H1 (cell line): ENCODE data around the gene LMX1B. TPM values are rescaled to one million over a fixed set of nuclear protein-coding genes. Genes with fewer than 3 reads are reported as not detected.

Experiments used
- BRCA1 ChIP-seq: IDR thresholded peaks from 2 replicates; pipeline ENCODE4 v1.6.1; 2012; ENCODE audit warnings: low read depth, low read length, improper control_type of control experiment
- KDM1A ChIP-seq: fragments of 200-600, 300-600 bp; sonication (generic); IDR thresholded peaks from 2 replicates; pipeline ENCODE4 v1.7.1; 2016; ENCODE audit warnings: mild to moderate bottlenecking, low read length, borderline replicate concordance
- RAD21 ChIP-seq, 2 experiments: IDR thresholded peaks in 1 of 2; conservative IDR thresholded peaks in 1 of 2; 2 replicates each; pipeline ENCODE4 v1.6.1; 2011; ENCODE audit warnings: low read depth in 2 of 2, low read length in 2 of 2, improper control_type of control experiment in 1 of 2, inconsistent platforms in 1 of 2, mild to moderate bottlenecking in 1 of 2, moderate library complexity in 1 of 2
- SIN3A ChIP-seq, 2 experiments: IDR thresholded peaks in 1 of 2; conservative IDR thresholded peaks in 1 of 2; 2 replicates each; pipeline ENCODE4 v1.6.1; 2011 to 2012; ENCODE audit warnings: low read length in 2 of 2, improper control_type of control experiment in 1 of 2, low read depth in 1 of 2, mild to moderate bottlenecking in 1 of 2
- polyA plus RNA-seq, 7 experiments: library from polyadenylated mRNA; depleted of rRNA in 3 of 7; stranded (reverse) in 5 of 7; unstranded in 2 of 7; fragments of >200 nt in 5 of 7; fragments of 200-250 nt in 2 of 7; gene quantifications; 1 replicate in 5 of 7; 2 replicates in 1 of 7; 4 replicates in 1 of 7; pipeline versions ENCODE4 v1.2.1 to v1.2.3, GENCODE V29; 2011 to 2013; ENCODE audit warnings: missing spikeins in 2 of 7, mixed read lengths in 2 of 7
- total RNA-seq: library from RNA; stranded (reverse); fragmentation: NEBNext Ultra II Directional; extraction: Animal tissue kit (Norgen Biotek cat#: 25700); gene quantifications from 2 replicates; pipeline ENCODE4 v1.2.1, GENCODE V29; 2021

LMX1B gene
- total and polyA plus RNA-seq, 2 of the 8 experiments (the other 6 are each of a cell fraction or from before 2014, with no cell fraction given) = 0.09 to 0.37 TPM

DNA sequence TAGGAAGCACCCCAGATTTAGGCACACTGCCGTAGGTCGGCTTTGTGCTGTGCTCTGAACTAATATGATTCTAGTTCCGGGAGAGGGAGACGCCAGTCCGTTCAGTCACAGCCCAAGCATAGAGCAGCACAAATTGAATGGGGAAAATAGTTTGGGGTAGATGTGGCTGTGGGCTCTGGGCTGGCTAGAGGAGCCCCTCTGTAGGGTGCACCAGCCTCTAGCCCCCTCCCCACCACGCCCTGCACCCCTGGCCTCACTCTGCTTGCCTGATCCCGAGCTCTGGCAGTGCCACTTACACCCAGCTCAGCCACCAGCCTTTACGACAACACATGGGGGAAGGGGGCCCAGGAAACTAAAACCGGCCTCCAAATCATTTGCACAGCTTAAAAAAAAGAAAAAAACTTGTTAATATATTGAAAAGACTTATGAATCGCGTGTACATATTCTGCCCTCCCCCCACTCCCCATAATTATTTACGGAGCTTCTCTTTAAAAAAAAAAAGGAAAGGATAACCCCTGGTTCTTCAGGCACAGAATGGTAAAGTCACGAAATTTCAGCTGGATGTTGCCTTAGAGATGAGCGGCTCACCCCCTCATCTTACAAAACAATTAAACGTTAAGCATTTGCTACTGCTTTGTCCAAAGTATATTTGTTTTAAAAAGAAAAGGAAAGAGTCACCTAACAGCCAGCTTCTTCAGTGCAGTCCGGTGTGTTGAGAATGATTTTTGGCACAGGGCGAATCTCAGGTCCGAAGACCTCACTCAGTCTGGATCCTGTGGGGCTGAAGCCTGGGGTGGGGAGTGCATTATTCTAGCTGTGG is 3.5 kb downstream of the LMX1B start (continued):
- TF ChIP-seq RAD21 (IDR thresholded peaks at IDR 0.05 in 1 of 2, conservative IDR thresholded peaks at IDR 0.05 in 1 of 2; ENCODE audit: low read depth in 2 of 2, low read length in 2 of 2) (no peak), BRCA1 (no peak), KDM1A (no peak), SIN3A (conservative IDR thresholded peaks at IDR 0.05 in 1 of 2, IDR thresholded peaks at IDR 0.05 in 1 of 2; ENCODE audit: low read depth in 1 of 2, low read length in 2 of 2) (no peak)
